ENCODE data around the gene TRIM10. TPM values are rescaled to one million over a fixed set of nuclear protein-coding genes. Genes with fewer than 3 reads are reported as not detected.

Gene TRIM10
- total and polyA plus RNA-seq, 12 donors: not detected

DNA sequence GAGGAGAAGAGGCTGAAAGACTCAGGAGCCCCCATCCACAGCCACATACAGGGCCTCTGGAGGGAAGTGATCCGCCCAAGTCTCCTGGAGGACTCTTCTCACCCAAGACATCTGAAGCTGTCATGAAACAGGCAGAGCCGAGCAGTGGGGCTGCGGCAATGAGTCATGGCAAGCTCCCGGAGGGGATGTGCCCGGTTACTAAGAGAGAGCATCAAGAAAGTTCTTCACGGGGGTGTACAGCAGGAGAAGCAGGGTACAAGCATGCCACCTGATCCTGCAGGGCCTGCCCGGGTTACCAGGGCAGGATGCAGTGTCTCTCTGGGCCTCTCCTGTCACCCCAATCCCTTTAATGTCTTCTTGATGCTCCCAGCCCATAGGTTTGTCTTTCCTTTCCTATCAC is 31.1 kb upstream of the TRIM10 start:
- H3K36me3 ChIP-seq: peaks cover 0 to 95% (median 49%) of the 10 kb centered on the region in 9 donors
- DNase-seq: no peak
- TF ChIP-seq, protein P1, sequence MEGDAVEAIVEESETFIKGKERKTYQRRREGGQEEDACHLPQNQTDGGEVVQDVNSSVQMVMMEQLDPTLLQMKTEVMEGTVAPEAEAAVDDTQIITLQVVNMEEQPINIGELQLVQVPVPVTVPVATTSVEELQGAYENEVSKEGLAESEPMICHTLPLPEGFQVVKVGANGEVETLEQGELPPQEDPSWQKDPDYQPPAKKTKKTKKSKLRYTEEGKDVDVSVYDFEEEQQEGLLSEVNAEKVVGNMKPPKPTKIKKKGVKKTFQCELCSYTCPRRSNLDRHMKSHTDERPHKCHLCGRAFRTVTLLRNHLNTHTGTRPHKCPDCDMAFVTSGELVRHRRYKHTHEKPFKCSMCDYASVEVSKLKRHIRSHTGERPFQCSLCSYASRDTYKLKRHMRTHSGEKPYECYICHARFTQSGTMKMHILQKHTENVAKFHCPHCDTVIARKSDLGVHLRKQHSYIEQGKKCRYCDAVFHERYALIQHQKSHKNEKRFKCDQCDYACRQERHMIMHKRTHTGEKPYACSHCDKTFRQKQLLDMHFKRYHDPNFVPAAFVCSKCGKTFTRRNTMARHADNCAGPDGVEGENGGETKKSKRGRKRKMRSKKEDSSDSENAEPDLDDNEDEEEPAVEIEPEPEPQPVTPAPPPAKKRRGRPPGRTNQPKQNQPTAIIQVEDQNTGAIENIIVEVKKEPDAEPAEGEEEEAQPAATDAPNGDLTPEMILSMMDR (IDR thresholded peaks at IDR 0.05): no peak

DNA sequence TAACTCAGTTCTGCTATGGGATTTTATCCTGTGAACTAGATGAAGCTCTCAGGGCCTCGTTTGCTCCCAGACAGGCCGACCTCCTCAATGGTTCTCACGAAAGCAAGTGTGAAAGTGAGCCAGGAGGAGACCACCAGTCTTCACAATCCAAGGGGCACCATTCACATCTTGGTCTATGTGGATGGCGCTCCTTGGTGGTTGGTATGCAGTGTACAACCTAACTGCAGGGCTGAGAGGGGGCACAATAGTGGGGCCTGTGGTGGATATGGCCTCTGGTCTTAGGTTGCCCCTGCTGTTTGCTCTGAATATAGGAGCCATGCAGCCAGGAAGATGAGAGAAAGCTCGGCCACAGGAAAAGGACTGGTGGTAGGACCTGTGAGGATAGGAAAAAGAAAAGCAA is 27.5 kb upstream of the TRIM10 start:
- Histone ChIP-seq H3K4me3 (no peak overlapping the region), H3K9me3 (no peaks in the 10 kb centered on the region), H3K4me1 (no peaks in the 10 kb centered on the region), H3K27me3 (no peaks in the 10 kb centered on the region), H3K27ac (no peak overlapping the region), H3K36me3 (peaks cover 0 to 89% (median 47%) of the 10 kb centered on the region in 9 donors)
- WGBS, 2 donors: 93 to 98% methylated on average over 5 of the region's 5 CpGs
- TF ChIP-seq, protein P1 (IDR thresholded peaks at IDR 0.05): no peak
- intact Hi-C loops (cut with DNase I): no loop called here
- ATAC-seq (no peak), DNase-seq (no peak)

More for the DNA sequence above, 31.1 kb upstream of the TRIM10 start:
- H3K27ac ChIP-seq: no peak overlapping the region
- intact Hi-C loops (cut with DNase I): no loop called here
- ATAC-seq: peak in 1 of 8 donors; percentile 18
- no peaks in the 10 kb centered on the region for H3K9me3 ChIP-seq
- 91 to 93% methylated on average over 7 of the region's 7 CpGs for WGBS, 2 donors
- no peak overlapping the region for H3K4me3 ChIP-seq
- no peaks in the 10 kb centered on the region for H3K27me3 ChIP-seq
- H3K4me1 ChIP-seq: no peaks in the 10 kb centered on the region

DNA sequence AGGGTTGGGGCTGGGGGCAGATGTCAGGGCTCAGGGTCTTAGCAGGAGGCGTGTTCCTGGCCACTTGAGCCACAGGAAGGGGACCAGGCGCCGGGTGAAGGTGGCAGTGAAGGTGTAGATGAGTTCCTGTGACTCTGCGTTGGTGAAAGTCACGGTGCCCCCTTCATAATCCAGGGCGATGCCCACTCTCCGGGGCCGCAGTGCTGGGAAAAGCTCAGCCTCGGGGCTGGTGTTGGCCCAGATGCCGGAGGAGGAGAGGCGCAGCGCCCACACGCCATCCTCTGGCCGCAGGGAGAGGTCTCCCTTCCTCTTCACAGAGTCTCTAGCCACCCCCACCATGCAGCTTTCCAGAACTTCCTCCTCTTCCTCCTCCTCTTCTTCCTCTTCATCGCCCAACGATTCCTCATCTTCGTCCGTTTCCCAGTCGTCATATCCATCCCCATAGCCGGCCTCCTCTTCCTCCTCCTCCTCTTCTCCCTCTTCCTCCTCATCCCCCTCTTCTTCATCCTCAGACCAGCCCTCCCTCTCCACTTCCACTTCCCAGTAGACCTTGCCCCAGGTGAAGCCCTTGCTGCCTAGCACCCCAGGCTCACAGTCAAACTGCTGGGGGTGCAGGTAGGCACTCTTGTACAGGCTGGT is 25.0 kb upstream of the TRIM10 start:
- H3K27ac ChIP-seq: no peak overlapping the region
- H3K27me3 ChIP-seq: no peaks in the 10 kb centered on the region
- DNase-seq (no peak), ATAC-seq (no peak)
- no peak overlapping the region for H3K4me3 ChIP-seq
- intact Hi-C loops (cut with DNase I): no loop called here
- 94% methylated on average over 20 of the region's 20 CpGs for WGBS, 2 donors
- TF ChIP-seq, protein P1 (IDR thresholded peaks at IDR 0.05): no peak
- no peaks in the 10 kb centered on the region for H3K4me1 ChIP-seq
- H3K36me3 ChIP-seq: peaks cover 0 to 66% (median 43%) of the 10 kb centered on the region in 9 donors
- H3K9me3 ChIP-seq: peaks cover 0 to 1% (median 0%) of the 10 kb centered on the region in 11 donors

DNA sequence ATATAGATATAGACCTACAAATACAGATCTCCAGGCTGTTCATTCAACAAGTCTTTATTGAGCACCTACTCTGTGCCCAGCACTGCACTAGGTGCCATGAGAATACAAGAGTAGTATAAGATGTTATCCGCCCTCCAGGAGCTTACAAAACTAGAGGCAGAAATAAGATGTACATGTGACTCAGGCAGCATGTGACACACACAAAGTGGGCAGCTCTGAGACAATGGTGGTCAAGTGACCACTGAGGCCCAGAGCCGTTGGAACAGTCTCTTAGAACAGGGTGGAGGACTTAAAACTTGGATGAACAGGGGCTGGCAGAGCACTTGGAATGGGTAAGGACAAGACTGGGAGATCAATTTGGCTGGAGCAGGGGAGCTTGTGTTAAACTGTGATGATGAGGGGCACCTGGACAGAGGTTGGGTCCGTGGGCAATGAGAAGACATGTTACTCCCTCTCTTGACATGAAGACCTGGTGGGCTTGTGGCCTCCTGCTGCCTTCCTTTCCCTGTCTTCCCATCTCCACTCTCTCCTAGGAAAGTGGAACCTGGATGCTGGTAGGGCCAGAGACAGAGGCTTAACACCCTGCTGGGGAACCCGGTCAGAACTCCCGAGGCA is 23.5 kb upstream of the TRIM10 start:
- H3K27ac ChIP-seq: no peak overlapping the region
- peaks cover 0 to 52% (median 38%) of the 10 kb centered on the region in 9 donors for H3K36me3 ChIP-seq
- ATAC-seq (peak in 1 of 8 donors; percentile 14), DNase-seq (no peak)
- peaks cover 0 to 4% (median 0%) of the 10 kb centered on the region in 7 donors for H3K27me3 ChIP-seq
- intact Hi-C loops (cut with DNase I): no loop called here
- H3K4me3 ChIP-seq: no peak overlapping the region
- TF ChIP-seq, protein P1 (IDR thresholded peaks at IDR 0.05): no peak
- WGBS, 2 donors: 74 to 91% methylated on average over 5 of the region's 5 CpGs
- no peaks in the 10 kb centered on the region for H3K4me1 ChIP-seq
- H3K9me3 ChIP-seq: peaks cover 0 to 16% (median 6%) of the 10 kb centered on the region in 11 donors

Measured in heart right ventricle (tissue), 16 donors.